Activated naive CD4-positive, alpha-beta T cell (primary cell): ENCODE measurements around the gene UBP1.
"Not testable (repeated sequence)": the region's sequence is repeated elsewhere in the genome, so short reads cannot be mapped to it uniquely, and the experiment has no call there.

Experiments
- DNase-seq, 4 experiments: peaks; one replicate each; lab custom pipeline; 2025; lab: John Stamatoyannopoulos, UW

UBP1 gene

GRCh38 chr3:33440328-33441224 lies at the start of gene UBP1:
TSS of gene UBP1 (minus strand) at chr3:33440405. CDS start at chr3:33439848, 557 bp downstream.
- peak; percentile 83 to 92 (median 88) for DNase-seq

- no peak for DNase-seq
Observed at GRCh38 chr3:33488683-33489082, 48.5 kb upstream of the UBP1 start.

- DNase-seq = no peak
Observed at GRCh38 chr3:33488246-33488645, 48.0 kb upstream of the UBP1 start.

DNA sequence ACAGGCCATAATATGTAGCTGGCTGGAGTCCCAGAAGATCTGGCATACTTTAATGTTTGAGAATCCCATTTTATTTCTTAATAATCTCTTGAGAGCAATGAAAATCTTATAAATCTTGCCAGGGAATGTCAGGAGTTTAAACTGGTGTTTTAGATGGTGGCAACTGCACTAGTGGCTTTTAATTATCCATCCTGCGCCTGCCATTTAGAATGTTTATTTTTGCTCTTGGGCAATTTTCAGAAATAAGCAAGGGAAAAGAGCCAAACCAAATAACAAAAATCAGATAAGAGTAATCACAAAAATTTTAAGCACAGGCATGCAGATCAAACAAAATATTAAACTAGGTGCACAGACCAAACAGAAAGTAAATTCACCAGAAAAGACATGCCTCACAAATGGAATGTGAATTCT lies 41.9 kb upstream of the UBP1 start:
- no peak for DNase-seq

DNA sequence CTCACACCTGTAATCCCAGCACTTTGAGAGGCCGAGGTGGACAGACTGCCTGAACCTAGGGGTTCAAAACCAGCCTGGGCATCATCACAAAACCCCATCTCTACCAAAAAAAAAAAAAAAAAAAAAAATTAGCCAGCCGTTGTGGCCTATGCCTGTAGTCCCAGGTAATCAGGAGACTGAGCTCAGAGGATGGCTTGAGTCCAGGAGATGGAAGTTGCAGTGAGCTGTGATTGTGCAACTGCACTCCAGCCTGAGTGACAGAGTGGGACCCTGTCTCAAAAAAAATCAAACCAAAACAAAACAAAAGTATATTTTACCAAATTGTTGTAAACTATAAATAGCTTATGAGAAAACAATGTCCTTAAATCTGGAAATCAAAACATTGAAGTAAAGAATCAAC lies 34.7 kb upstream of the UBP1 start:
- no peak for DNase-seq

GRCh38 chr3:33473813-33474212 lies 33.6 kb upstream of the UBP1 start:
- no peak for DNase-seq

DNA sequence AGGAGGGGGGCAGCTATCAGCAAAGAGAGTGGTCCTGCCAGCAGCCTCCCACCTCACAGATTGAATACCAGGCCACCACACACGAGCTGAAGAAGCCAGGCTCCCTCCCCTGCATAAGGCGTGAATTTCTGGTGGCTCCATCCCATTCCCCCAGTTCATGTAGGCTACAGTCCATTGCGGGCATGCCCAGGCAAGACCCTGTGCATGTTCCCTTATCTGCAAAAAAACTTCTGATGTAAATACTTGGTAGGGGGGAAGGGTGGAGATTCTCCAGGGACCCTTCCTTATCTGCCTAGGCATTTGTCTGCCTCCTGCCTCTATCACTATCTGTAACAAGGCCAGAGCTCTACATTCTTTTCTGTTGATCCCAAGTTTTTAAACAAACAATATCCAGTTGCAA lies 27.6 kb upstream of the UBP1 start:
- DNase-seq = no peak

DNA sequence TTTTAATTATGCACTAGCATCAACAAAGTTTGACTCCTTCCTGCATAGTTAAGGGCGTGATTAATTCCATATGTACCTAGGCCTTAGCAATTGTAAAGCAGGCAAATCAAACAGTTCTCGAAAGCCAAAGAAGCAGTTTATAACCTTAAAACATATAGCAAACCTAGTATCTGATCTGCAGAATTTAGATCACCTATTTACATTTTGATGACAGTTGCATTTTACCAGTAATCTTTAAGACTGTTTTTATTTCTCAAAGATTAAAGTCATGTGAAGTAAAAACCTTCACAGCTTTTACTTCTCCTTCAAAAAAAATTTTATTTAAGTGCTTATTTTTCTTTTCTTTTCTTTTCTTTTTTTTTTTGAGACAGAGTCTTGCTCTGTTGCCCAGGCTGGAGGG lies 20.9 kb upstream of the UBP1 start:
- DNase-seq = no peak

DNA sequence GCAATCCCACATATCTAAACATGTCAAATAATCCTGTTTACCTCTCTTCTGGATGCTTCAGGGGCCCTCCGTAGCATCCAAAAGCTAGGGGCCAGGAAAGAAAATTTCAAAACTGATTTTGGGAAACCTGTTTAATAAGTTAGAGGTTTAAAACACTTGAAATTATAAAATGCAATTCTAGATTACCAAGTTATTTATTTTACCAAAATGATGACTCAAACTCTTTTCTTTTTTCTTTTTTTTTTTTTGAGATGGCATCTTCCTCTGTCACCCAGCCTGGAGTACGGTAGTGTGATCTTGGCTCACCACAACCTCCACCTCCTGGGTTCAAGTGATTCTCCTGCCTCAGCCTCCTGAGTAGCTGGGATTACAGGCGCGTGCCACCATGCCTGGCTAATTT lies 19.4 kb upstream of the UBP1 start:
- not testable (repeated sequence) for DNase-seq

DNA sequence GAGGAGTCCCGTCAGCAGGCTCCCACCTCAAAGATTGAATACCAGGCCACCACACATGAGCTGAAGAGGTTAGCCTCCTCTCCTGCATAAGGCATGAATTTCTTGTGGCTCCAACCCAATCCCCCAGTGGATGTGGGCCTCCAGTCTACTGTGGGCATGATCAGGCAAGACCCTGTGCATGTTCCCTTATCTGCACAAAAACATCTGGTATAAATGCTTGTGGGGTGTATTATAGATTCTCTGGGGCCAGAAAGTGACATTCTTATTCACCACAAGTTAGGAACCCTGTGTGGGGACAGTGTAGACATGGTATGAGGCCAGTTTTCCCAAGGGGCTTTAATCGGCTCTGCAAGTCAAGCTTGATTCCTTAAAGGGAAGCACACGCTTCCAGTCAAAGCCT lies 18.2 kb upstream of the UBP1 start:
- DNase-seq = no peak

GRCh38 chr3:33456756-33457155 lies 16.6 kb upstream of the UBP1 start:
- no peak for DNase-seq

DNA sequence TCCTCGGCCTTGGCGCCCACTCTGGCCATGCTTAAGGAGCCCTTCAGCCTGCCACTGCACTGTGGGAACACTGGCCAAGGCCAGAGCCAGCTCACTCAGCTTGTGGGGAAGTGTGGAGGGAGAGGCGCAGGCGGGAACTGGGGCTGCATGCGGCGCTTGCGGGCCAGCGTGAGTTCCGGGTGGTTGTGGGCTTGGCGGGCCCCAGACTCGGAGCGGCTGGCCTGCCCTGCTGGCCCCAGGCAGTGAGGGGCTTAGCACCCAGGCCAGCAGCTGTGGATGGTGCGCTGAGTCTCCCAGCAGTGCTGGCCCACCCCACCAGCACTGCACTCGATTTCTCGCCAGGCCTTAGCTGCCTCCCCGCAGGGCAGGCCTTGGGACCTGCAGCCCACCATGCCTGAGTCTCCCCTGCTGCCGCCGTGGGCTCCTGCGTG lies 13.1 kb upstream of the UBP1 start:
- no peak for DNase-seq

GRCh38 chr3:33451994-33452393 lies 11.8 kb upstream of the UBP1 start:
- not testable (repeated sequence) for DNase-seq

- no peak for DNase-seq
Observed at GRCh38 chr3:33447958-33448357, 7.8 kb upstream of the UBP1 start.

GRCh38 chr3:33447256-33447625 lies 7.0 kb upstream of the UBP1 start:
- not testable (repeated sequence) for DNase-seq

DNA sequence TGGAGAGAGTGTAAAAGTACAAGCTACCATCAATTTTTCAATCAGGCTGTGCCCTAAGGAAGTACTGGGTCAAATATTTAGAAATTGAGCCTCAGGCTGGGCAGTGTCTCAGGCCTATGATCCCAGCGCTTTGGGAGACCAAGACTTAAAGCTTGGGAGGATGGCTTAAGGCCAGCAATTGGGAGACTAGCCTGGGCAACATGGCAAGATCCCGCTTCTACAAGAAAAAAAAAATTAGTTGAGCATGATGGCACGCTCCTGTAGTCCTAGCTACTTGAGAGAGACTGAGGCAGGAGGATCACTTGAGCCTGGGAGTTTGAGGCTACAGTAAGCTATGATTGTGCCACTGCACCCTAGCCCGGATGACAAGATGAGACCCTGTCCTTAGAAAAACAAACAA lies 2.0 kb upstream of the UBP1 start:
- no peak for DNase-seq

DNA sequence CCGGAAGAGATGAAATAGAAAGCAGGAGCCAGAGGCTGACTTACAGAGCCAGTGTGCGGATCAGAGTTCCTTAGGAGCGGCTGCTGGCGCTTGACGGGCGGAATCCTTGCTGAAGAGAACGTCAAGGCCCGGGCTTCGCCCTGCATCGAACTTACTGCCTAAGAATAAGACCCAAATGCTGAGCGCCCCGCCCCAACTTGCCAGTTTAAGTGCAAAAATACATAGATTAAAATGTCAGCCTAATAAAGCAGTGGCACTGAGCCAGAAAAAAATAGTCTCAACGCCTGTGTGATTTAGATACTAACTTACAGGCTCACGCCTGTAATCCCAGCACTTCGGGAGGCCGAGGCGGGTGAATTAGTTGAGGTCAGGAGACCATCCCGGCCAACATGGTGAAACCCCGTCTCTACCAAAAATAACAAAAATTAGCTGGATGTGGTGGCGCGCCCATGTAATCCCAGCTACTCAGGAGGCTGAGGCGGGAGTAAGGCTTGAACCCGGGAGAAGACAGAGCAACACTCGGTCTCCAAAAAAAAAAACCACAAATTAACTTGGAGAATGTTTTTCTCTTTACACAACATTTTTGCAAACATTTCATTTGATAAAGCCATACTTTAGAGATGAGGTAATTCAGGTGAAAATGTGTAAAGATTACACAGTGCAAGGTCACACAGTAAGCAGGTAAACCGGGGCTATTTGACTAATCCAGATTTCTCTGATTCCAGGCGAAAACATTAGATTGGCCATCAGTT lies 1.2 kb upstream of the UBP1 start:
- DNase-seq = no peak

DNA sequence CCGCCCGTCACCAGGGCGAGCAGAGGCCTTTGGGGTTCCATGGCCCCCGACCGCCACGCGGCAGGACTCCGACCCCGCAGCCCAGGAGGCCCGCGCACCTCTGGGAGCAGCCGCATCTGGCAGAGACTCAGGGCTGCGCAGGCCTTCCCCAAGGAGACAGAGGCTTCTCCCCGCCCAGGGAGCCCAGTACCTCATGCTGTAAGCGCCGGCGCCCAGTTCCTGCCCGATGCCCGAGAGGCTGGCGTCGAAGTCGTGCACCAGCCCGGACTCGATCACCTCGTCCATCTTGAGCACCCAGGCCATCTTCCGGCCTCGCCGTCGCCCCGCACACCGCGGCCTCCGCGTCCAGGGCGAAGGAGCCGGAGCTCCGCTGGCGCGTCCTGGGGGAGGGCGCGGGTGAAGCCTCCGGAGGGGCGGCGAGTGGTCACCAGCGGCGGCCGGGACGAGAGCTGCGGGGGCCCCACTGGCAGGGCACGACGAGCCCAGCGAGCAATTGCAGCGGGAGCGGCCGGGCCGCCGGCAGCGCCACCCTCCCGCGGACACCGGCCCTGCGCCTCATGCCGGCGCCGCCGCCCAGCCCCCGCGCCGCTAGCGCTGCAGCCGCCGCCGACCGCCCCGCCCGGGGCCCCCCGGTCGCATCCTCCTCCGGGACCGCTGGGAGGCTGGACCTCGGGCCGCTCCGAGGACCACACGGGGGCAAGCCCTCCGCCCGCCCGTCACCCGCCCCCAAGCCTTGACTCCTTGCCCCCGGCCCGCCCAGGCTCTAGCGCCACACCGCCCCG lies 468 bp downstream of the UBP1 start:
- DNase-seq = peak; percentile 16 to 37 (median 24)

DNA sequence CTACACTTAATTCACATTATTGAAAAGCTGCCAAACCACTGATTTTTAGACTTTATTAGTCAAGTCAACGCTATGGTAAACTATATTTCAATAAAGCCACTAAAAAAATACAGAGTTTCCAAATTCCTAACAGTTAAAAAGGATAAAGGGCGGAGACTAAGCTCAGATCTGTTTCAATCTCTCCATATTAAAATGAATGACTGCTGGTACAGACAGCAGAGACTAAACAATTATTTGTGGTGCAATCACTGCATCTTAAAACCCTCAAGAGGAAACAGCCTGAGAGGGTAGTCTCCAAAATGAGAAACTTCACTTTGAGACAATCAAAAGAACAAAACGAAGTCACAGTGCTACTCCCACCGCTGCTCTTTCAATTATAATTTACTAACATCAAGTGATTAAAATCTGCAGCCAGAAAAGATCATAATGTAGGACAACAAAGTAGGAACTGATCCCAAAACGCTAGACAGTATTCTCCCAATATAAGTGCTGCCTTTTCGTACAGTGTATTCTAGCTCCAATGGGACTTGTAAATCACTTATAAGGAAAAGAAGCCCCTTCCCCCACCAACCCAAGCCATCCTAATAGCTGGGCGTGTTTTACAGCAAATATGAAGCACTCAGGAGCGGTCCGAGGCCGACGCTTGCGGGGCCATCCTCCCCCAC lies 1.2 kb downstream of the UBP1 start:
- DNase-seq = no peak

- DNase-seq = no peak
Observed at GRCh38 chr3:33438284-33438668, 1.9 kb downstream of the UBP1 start.

DNA sequence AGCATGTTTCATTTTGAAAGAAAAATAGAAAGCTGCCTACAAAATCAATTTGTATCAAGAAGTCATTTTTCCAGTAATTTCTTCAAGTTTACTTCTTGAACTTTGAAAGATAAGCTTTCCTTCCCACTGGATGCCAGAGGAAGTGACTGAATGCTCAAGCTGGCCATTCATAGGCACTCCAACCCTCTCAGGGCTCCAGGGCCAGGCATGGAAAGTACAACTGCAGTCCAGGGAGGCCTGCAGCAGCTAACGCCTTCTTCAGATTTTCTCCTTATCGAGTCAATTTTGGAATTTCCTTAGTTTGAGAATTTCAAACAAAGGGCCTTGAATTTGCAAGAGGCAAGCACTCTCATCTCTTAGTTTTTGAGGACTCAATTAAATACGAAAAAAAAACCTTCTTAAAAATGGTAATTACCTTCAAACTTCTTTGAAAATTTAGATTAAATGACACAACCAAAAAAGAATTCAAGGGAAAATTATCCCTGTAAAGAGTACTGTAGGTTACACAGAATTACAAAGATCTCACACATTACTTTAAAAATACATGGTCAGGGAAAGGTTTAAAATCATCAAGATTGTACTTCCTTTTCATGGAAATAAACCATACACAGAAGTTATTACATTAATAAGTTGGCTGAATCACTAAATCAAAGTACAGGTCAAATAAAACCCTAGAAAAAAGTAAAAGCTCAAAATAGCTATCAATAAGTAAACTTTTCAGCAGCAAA lies 2.5 kb downstream of the UBP1 start:
- DNase-seq = no peak
